ENCODE results near the gene VWA7.
"Not testable (repeated sequence)": the region's sequence is repeated elsewhere in the genome, so short reads cannot be mapped to it uniquely, and the experiment has no call there.

The VWA7 gene, protein sequence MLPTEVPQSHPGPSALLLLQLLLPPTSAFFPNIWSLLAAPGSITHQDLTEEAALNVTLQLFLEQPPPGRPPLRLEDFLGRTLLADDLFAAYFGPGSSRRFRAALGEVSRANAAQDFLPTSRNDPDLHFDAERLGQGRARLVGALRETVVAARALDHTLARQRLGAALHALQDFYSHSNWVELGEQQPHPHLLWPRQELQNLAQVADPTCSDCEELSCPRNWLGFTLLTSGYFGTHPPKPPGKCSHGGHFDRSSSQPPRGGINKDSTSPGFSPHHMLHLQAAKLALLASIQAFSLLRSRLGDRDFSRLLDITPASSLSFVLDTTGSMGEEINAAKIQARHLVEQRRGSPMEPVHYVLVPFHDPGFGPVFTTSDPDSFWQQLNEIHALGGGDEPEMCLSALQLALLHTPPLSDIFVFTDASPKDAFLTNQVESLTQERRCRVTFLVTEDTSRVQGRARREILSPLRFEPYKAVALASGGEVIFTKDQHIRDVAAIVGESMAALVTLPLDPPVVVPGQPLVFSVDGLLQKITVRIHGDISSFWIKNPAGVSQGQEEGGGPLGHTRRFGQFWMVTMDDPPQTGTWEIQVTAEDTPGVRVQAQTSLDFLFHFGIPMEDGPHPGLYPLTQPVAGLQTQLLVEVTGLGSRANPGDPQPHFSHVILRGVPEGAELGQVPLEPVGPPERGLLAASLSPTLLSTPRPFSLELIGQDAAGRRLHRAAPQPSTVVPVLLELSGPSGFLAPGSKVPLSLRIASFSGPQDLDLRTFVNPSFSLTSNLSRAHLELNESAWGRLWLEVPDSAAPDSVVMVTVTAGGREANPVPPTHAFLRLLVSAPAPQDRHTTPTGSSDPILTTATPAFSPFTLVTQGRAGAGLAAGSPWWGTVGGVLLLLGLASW

DNA sequence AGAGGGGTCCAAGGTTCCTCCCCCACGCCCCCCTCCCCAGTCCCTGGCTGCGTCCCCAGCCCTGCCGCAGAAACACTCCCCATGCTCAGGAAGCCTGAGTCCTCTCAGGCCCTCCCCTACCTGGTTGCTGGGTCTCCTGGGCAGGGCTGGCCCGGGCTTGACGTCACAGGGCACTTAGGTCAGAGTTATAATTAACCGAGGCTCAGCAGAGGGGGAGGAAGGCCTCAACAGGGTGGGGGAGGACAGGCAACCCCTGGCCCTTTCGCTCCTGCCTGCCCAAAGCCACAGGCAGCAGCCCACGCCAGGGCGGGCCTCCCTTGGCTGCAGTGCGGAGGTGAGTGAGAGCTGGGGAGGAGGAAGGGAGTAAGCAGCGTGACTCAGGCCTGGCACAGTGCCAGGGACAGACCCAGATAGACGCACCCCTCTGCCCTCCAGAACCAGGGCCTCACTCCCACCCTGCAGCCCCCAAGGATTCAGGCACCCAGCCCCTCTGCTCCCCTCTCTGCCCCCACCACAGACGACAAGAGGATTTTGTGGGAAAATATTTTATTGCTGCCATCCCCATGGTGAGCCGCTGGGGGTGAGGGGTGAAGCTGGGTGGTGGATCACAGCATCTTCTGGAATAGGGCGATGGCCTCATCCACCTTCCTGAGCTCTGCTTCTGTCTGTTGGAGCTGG, at the start of gene VWA7:
TSS of gene VWA7 (minus strand) at position 340 of the 678 bp plus-strand sequence. CDS start 549 bp downstream, outside the sequence.
- Histone ChIP-seq H3K27ac (ENCODE audit: low read length) (peak within 1 kb of the TSS; percentile 45), H3K9me3 (ENCODE audit: control insufficient read depth in 1 of 2, low read length in 2 of 2) (no peaks in the 10 kb centered on the region), H3K4me3 (ENCODE audit: low read depth in 1 of 2, low read length in 2 of 2) (peak within 1 kb of the TSS in 1 of 2 donors; percentile 8), H3K27me3 (ENCODE audit: low read depth, low read length) (no peaks in the 10 kb centered on the region), H3K4me1 (ENCODE audit: control insufficient read depth in 1 of 2, insufficient read depth in 2 of 2, low read length in 2 of 2) (peaks cover 0 to 12% of the 10 kb centered on the region in 2 donors), H3K36me3 (ENCODE audit: control insufficient read depth in 1 of 2, insufficient read depth in 2 of 2, low read length in 2 of 2) (peaks cover 11 to 38% of the 10 kb centered on the region in 2 donors)

DNA sequence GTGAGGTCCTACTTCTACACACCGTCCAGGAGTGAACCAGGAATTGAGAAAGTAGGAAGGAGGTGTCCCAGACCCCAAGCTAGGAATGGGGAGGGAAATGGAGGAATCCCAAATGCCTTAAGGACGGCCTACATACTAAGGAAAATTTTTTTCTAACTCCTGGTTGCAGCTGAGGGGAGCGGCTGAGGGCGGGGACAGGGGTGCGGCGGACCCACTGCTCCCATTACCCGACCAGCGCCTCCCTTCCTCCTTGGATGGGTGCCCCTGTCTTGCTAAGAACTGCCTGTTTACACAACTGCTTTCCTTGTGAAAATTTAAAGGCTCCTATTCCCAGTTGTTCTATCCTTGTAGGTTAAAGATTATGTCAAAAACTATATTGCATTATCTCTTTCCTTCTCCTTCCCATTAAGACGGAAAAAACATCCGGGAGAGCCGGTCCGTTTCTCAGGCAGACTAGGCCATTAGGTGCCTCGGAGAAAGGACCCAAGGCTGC, 49.7 kb upstream of the VWA7 start:
- Histone ChIP-seq H3K27me3 (ENCODE audit: low read depth, low read length) (no peaks in the 10 kb centered on the region), H3K36me3 (ENCODE audit: control insufficient read depth in 1 of 2, insufficient read depth in 2 of 2, low read length in 2 of 2) (peaks cover 0 to 6% of the 10 kb centered on the region in 2 donors), H3K4me1 (ENCODE audit: control insufficient read depth in 1 of 2, insufficient read depth in 2 of 2, low read length in 2 of 2) (peaks cover 4 to 18% of the 10 kb centered on the region in 2 donors)

DNA sequence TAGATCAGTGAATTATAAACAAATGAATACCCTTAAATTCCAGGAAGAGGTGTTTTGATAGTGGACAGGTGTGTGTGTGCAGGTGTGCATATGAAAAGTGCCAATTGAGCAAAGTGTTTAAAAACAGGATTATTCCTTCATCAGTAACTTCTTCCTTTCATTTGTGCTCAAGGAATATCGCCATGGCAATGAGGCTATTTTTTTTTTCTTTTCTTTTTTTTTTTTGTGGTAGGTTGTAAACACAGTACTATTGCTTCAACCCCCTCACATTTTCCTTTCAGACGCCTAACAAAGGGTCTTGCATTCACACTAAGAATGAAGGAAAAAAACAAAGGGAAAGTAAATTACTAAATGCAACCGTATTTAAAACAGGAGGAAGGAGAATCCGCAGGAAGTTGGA, 48.4 kb upstream of the VWA7 start:
- Histone ChIP-seq H3K27ac (ENCODE audit: low read length) (peak overlapping the region; percentile 58), H3K9me3 (ENCODE audit: control insufficient read depth in 1 of 2, low read length in 2 of 2) (no peaks in the 10 kb centered on the region), H3K4me1 (ENCODE audit: control insufficient read depth in 1 of 2, insufficient read depth in 2 of 2, low read length in 2 of 2) (peaks cover 4 to 11% of the 10 kb centered on the region in 2 donors), H3K4me3 (ENCODE audit: low read depth in 1 of 2, low read length in 2 of 2) (no peak overlapping the region), H3K27me3 (ENCODE audit: low read depth, low read length) (no peaks in the 10 kb centered on the region), H3K36me3 (ENCODE audit: control insufficient read depth in 1 of 2, insufficient read depth in 2 of 2, low read length in 2 of 2) (peaks cover 0 to 6% of the 10 kb centered on the region in 2 donors)

More for the DNA sequence above, 49.7 kb upstream of the VWA7 start:
- H3K4me3 ChIP-seq (ENCODE audit: low read depth in 1 of 2, low read length in 2 of 2), result peak overlapping the region; percentile 43 to 74
- peak overlapping the region; percentile 94 for H3K27ac ChIP-seq (ENCODE audit: low read length)
- no peaks in the 10 kb centered on the region for H3K9me3 ChIP-seq (ENCODE audit: control insufficient read depth in 1 of 2, low read length in 2 of 2)

DNA sequence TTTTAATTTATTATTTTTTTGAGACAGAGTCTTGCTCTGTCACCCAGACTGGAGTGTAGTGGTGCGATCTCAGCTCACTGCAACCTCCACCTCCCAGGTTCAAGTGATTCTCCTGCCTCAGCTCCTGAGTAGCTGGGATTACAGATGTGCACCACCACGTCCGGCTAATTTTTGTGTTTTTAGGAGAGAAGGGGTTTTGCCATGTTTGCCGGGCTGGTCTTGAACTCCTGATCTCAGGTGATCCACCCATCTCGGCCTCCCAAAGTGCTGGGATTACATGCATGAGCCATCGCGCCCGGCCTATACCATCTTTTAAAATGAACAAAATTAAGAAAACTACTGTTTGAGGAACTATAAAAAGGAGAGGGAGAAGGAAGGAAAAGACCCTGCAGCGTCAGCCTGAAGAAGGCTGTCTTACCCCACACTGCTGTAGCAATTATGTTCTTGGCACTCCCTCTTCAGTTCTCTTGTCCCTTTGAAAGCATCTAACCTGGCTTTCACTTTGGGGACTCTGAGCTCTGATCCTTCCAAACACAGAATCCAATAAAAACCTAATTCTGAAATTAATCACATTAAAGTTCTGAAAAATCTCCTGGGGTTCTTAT, 46.6 kb upstream of the VWA7 start:
- Histone ChIP-seq H3K4me1 (ENCODE audit: control insufficient read depth in 1 of 2, insufficient read depth in 2 of 2, low read length in 2 of 2) (peaks cover 8 to 22% of the 10 kb centered on the region in 2 donors), H3K27ac (ENCODE audit: low read length) (peak overlapping the region; percentile 99)
- H3K4me3 ChIP-seq (ENCODE audit: low read depth in 1 of 2, low read length in 2 of 2); H3K9me3 ChIP-seq (ENCODE audit: control insufficient read depth in 1 of 2, low read length in 2 of 2); H3K36me3 ChIP-seq (ENCODE audit: control insufficient read depth in 1 of 2, insufficient read depth in 2 of 2, low read length in 2 of 2); H3K27me3 ChIP-seq (ENCODE audit: low read depth, low read length): not testable (repeated sequence)

DNA sequence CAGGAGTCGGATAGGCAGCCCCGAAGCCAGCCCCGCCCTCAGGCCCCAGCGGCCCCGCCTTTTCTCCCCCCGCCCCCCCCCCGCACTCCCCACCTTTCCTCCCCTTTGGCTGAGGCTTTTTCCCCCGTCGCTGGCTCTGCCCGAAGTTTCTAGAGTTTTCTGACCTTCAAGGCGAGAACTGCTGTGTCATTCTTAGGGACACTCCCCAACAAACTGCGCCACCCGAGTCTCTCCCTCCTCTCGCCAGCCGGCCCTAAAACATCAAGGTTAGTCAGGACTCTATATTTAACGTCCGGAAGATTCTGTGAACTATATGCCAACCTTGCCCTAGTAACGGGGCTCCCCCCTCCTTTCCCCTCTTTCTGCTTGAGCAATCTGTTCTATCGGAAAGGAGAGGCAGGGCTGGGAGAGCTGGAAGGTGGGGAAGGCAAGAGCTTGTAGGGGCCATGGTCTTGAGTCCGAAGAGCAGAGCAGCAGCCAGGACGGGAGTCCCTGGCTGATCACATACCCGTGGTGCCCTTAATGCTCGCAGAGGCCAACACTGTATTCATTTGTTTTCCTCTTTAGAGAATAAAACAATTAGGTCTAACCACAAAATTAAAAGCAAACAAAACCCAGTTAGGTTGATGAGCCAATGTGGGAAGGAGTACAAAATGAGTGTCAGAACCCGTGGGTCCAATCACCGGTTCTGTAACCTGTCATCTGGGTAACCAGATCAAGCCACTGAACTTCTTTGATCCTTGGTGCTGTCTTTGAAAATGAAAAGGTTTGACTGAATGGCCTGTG, 45.1 kb upstream of the VWA7 start:
- H3K27ac ChIP-seq (ENCODE audit: low read length), result peak overlapping the region; percentile 99

DNA sequence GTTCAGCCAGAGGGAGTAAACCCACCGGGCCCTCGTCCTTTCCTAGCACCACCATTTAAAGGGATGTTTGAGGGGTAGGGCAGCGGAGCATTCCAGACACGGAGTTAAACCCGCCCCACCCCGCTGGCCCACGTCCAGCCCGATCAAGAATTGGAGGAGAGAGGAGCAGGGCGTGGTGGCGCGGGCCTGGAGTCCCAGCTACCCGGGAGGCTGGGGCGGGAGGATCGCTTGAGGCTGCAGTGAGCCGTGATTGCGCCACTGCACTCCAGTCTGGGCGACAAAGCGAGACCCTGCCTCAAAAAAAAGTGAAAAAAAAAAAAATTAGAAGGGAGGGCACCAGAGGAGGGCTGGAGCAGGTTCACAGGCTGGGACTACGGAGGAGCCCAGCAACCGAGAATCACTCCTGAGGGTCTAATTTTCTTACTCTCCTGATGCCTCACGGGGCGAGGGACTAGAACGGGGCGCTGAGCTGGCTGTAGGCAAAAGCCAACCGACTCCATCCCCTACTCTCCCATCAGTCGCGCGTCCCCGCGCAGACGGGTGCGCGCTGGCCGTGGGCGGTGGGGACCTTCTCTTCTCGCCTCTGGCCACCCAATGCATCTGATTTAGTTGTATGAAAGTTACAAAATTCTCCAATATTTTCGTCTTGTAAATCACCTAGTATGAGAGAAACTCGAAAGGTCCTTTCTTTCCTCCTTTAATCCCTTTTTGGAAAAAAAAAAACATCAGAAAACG, 44.3 kb upstream of the VWA7 start:
- H3K27ac ChIP-seq (ENCODE audit: low read length), result peak overlapping the region; percentile 99
- no peaks in the 10 kb centered on the region for H3K27me3 ChIP-seq (ENCODE audit: low read depth, low read length)
- H3K9me3 ChIP-seq (ENCODE audit: control insufficient read depth in 1 of 2, low read length in 2 of 2), result no peaks in the 10 kb centered on the region
- peak overlapping the region; percentile 62 to 73 for H3K4me3 ChIP-seq (ENCODE audit: low read depth in 1 of 2, low read length in 2 of 2)
- peaks cover 8 to 27% of the 10 kb centered on the region in 2 donors for H3K4me1 ChIP-seq (ENCODE audit: control insufficient read depth in 1 of 2, insufficient read depth in 2 of 2, low read length in 2 of 2)
- H3K36me3 ChIP-seq (ENCODE audit: control insufficient read depth in 1 of 2, insufficient read depth in 2 of 2, low read length in 2 of 2), result peaks cover 0 to 6% of the 10 kb centered on the region in 2 donors

More for the DNA sequence above, 45.1 kb upstream of the VWA7 start:
- Histone ChIP-seq H3K4me1 (ENCODE audit: control insufficient read depth in 1 of 2, insufficient read depth in 2 of 2, low read length in 2 of 2) (peaks cover 8 to 27% of the 10 kb centered on the region in 2 donors), H3K9me3 (ENCODE audit: control insufficient read depth in 1 of 2, low read length in 2 of 2) (no peaks in the 10 kb centered on the region), H3K27me3 (ENCODE audit: low read depth, low read length) (no peaks in the 10 kb centered on the region), H3K4me3 (ENCODE audit: low read depth in 1 of 2, low read length in 2 of 2) (peak overlapping the region; percentile 62 to 73), H3K36me3 (ENCODE audit: control insufficient read depth in 1 of 2, insufficient read depth in 2 of 2, low read length in 2 of 2) (peaks cover 0 to 6% of the 10 kb centered on the region in 2 donors)

DNA sequence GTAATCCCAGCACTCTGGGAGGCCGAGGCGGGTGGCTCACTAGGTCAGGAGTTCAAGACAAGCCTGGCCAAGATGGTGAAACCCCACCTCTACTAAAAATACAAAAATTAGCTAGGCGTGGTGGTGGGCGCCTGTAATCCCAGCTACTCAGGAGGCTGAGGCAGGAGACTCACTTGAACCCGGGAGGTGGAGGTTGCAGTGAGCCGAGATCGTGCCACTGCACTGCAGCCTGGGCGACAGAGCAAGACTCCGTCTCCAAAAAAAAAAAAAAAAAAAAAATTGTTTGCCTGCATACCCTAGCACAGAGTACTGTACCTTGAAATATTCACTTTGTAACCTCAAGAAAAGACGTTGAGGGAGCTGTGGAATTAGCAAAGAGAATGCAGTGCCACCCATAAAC, 43.3 kb upstream of the VWA7 start:
- H3K4me3 ChIP-seq (ENCODE audit: low read depth in 1 of 2, low read length in 2 of 2), result peak overlapping the region in 1 of 2 donors; percentile 62
- not testable (repeated sequence) for H3K27me3 ChIP-seq (ENCODE audit: low read depth, low read length); H3K36me3 ChIP-seq (ENCODE audit: control insufficient read depth in 1 of 2, insufficient read depth in 2 of 2, low read length in 2 of 2); H3K9me3 ChIP-seq (ENCODE audit: control insufficient read depth in 1 of 2, low read length in 2 of 2)
- H3K27ac ChIP-seq (ENCODE audit: low read length), result peak overlapping the region; percentile 59
- peaks cover 8 to 27% of the 10 kb centered on the region in 2 donors for H3K4me1 ChIP-seq (ENCODE audit: control insufficient read depth in 1 of 2, insufficient read depth in 2 of 2, low read length in 2 of 2)

DNA sequence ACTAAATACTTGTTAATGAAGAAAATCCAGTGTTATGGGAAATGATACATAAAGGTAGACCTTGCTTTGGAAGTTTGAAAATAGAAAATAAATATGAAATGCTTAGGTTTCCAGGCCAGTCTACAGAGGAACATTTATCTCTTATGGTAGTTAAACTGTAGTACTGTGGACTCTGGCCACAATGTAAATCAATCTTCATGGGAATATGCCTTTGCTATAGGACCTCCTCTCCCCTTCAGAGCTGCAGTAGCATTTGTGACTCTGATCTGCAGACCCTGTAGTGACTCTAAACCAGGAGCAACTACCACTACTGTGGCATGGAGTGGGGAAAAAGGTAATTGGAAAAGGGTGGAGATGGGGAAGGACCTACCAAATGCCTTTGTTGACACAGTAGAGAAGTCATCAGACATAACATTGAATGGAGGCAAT, 42.8 kb upstream of the VWA7 start:
- H3K27ac ChIP-seq (ENCODE audit: low read length), result peak overlapping the region; percentile 59
- H3K9me3 ChIP-seq (ENCODE audit: control insufficient read depth in 1 of 2, low read length in 2 of 2), result no peaks in the 10 kb centered on the region
- no peak overlapping the region for H3K4me3 ChIP-seq (ENCODE audit: low read depth in 1 of 2, low read length in 2 of 2)
- no peaks in the 10 kb centered on the region for H3K27me3 ChIP-seq (ENCODE audit: low read depth, low read length)
- peaks cover 0 to 6% of the 10 kb centered on the region in 2 donors for H3K36me3 ChIP-seq (ENCODE audit: control insufficient read depth in 1 of 2, insufficient read depth in 2 of 2, low read length in 2 of 2)
- H3K4me1 ChIP-seq (ENCODE audit: control insufficient read depth in 1 of 2, insufficient read depth in 2 of 2, low read length in 2 of 2), result peaks cover 8 to 27% of the 10 kb centered on the region in 2 donors

DNA sequence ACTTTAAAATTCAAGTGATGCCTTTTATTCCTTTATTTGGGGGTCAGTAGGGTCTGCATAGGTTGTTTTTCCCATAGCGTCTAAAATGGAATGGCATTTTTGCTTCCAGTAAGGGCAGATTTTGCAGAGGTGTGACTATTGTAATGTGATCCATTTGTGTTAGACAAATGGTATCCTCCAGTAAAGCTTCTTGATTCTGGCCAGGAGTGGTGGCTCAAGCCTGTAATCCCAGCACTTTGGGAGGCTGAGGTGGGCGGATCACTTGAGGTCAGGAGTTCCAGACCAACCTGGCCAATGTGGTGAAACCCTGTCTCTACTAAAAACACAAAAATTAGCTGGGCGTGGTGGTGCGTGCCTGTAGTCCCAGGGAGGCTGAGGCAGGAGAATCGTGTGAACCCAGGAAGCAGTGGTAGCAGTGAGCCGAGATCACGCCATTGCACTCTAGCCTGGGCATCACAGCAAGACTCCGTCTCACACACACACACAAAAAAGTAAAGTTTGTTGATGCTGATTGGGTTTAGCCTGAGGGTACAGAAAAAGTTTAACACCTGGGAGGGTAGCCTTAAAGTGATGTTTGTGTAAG, 40.9 kb upstream of the VWA7 start:
- not testable (repeated sequence) for H3K36me3 ChIP-seq (ENCODE audit: control insufficient read depth in 1 of 2, insufficient read depth in 2 of 2, low read length in 2 of 2); H3K9me3 ChIP-seq (ENCODE audit: control insufficient read depth in 1 of 2, low read length in 2 of 2); H3K27me3 ChIP-seq (ENCODE audit: low read depth, low read length)
- H3K4me3 ChIP-seq (ENCODE audit: low read depth in 1 of 2, low read length in 2 of 2), result peak overlapping the region; percentile 57 to 78
- peaks cover 12 to 34% of the 10 kb centered on the region in 2 donors for H3K4me1 ChIP-seq (ENCODE audit: control insufficient read depth in 1 of 2, insufficient read depth in 2 of 2, low read length in 2 of 2)
- peak overlapping the region; percentile 75 for H3K27ac ChIP-seq (ENCODE audit: low read length)
